HG03460 (cell line): ENCODE results near the gene AMER1.
A peak's percentile ranks its signal among the peaks of the same experiment; 100 is the strongest.
"Not testable (repeated sequence)": the region's sequence is repeated elsewhere in the genome, so short reads cannot be mapped to it uniquely, and the experiment has no call there.

Experiments used
- ATAC-seq: cut with Tn5 transposase; IDR thresholded peaks from one replicate; pipeline ENCODE4 v1.9.1; 2021; ENCODE audit not compliant: unreplicated experiment

AMER1 gene

DNA sequence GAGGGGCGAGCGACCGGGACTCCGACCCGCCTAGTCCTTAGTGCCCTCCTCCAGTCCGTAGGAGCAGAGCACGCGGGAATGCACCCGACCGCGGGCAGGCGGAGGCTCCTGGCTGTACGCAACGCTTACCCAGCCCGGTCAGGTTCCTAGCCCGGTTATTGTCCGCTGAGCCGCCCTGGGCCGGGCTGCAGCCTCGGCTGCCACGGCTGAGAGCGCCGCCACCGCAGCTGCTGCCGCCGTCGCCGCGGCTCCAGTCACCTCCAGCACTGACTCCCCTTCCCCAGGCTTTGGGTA, at the start of gene AMER1:
Gene AMER1, minus strand, starts transcription at position 268 of the 294 bp plus-strand sequence. CDS start 12,422 bp downstream, outside the sequence.
- ATAC-seq: peak; percentile 41

DNA sequence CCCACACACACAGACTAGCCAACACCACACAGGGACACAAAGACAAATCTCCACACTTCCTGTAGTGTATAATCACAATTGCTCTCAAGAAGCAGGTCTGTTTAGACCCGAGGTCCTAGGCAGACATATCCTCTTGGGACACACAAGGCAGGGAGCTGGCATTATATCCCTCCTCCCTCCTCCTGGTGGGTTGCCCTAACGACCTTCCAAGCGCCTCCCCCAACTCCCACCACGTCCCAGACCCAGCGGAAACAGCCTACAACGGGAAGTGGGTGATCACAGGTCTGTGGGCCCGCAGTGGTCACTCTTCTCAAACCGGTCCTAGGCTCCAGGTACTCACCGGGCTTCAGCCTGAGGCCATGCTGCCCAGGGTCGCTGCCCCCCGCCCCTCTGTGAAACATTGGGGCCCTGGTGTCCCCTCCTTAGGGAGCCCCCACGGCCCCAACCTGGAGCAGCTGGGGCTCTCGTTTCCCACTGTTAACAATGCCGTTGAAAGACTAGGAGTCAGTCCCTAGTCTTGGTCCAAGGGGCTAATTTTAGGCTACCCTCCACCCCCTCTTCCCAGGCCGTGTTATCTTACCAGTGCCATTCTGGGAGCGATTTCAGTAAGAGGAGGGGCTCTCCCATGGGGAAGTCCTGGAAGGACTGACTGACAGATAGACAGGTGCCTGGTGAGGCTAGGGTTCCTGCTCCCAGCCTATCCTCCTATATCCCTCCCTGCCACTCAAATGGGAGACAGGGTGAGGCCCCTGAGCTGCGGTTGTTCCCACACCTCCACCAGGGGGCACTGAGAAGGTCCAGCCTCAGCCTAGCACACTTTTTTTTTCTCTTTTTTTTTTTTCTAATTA, 24.8 kb upstream of the AMER1 start, which contains the start of gene ASB12:
Gene ASB12, minus strand, starts transcription at position 485 of the 848 bp plus-strand sequence. CDS start 4,957 bp downstream, outside the sequence.
- ATAC-seq: no peak

DNA sequence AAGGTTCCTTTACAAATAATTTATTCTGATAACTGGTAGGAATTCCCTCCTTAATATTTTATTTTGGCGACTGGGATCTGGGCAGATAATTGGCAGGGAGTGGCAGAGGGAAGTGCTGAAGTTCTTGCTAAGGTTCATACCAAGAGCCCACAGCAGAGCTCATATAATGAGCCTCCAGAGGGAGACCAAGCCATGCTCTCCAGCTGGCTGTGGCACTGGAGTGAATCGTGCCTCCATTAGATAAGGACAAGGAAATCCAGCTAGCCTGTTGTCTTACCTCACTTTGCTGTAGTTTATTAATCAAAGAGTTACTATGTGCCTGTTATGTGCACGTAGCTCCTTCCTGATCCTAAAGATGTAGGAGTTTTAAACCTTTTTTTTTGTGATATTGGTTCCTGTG, 23.6 kb upstream of the AMER1 start:
- ATAC-seq: no peak

DNA sequence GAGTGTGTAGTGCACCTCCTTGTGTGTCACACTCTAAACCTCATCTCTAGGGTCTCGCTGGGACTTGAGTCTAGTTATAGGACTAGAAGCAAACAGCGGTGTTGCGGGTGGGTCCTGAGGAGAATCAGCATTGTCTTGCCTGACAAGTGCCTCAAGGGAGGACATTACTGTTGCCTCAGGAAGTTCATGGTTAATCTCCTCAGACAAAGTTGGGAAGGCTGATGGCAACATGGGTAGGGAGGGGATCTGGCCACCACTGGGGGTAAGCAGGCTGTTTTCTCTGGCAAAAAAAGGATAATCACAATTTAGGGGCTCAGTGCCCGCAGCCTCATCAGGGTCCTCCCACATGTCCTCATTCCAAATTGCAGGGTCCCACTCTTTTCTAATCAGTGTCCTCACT, 12.5 kb upstream of the AMER1 start:
- no peak for ATAC-seq

DNA sequence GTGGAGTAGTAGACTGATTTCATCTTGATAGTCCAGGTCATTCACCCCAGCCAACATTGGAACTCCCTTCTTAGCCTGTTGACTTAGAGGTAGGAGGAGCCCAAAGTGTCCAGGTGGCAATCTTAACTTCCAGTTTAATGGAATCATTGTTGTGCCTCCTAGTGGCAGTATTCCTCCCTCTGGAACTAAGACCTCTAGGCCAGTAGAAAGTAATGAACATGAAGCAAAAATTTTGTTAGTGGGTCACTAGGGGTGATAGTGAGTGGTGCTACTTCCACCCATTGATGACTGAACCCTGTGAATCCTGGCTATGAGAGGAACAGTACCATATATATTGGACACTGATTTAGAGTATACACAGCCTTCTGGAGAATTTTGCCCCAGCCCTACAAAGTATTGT, 8.5 kb upstream of the AMER1 start:
- ATAC-seq: not testable (repeated sequence)

DNA sequence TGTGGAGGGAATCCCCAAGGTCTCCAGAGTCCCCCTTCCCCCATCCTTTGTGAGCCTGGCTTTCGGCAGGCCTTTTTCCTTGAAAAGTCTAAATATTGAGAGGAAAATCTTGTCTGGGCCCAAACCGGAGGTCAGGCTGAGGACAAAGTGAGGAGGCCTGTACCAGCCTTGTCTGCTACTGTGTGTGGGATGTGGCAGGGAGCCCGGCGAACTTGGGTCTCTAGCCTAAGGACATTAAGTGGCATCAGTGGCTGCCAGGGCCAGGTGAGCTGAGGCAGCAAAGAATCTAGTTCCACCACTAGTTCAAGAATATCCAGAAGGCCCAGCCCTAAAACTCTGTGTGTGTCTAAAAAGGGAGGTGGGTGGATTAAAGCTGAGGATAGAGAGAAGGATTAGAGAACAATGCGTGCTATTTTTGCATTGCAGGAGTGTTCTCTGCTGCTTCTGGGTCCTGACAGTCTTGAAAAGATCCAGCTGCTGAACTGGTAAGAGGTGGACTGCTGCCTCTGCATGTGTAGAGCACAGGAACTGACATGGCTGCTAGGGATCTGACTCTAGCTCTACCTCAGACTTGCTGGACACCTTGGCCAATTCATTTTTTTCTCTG, 1.2 kb upstream of the AMER1 start:
- no peak for ATAC-seq

DNA sequence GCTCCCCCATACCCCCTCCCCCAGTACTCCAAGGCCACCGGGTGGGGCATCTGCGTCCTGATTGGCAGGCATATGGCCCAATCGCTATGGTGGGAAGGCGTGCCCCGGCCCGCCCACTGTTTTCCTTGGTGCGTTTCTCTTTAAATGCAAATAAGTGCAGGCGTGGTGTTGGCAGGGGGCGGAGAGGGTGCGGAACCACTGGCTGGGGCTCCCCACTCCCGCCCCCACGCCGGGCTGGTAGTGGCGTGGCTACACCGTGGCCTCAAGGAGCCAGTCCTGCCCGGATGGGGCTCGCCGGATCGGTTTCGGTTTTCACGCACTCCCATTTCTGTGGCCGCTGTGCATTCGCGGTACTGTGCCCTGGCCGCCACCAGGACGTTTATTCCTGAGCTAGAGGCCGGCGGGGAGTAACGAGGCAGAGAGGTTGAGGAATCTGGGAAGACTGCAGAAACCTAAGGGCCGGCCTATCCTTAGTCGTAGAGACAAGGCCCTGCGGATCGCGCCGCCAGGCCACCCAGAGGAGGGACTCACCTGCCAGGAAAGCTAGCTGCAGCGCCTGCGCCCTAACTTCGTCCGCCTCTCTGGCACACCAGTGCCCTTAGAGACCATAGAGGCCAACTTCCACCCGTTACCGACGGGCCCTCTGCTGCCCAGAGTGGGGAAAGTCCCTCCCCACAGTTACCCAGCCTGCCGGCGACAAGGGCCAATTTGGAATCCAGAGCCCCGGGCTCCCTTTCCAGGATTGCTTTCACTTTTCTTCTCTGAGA, 410 bp upstream of the AMER1 start:
- peak; percentile 82 for ATAC-seq

DNA sequence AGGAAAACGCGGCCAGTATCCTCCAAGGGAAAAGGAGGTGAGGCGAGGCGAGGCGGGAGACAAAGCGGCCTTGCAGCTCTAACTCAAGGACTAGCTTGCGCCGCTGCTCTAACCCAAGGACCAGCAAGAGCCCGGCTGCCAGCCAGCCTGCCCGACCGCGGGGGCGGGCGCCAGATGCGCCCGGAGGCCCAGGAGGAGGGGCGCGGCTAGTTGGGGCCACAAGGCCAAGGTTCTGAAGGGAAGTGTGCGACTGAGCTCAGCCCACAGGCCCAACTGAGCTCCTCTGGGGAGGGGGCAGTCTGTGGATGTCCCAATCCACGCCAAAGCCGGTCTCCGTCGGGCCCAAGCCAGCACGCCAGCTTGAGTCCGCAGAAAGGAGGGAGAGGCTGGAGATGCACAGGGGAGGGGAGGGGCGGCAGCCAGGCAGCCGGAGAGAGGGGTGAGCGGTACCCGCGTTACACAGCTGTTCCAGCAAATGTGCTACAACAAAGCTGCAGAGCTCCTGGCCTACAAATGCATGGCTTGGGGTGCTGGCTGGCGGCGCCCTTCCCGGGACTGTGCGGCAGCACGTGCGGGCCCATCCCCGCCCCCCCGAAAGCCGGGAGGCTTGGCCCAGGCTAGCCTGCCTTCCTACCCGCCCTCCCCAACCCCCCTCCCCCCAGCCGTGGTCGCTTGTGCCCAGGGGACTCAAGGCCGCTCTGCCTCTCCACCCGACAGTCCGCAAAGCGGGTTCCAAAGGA, 637 bp downstream of the AMER1 start:
- peak; percentile 12 for ATAC-seq

DNA sequence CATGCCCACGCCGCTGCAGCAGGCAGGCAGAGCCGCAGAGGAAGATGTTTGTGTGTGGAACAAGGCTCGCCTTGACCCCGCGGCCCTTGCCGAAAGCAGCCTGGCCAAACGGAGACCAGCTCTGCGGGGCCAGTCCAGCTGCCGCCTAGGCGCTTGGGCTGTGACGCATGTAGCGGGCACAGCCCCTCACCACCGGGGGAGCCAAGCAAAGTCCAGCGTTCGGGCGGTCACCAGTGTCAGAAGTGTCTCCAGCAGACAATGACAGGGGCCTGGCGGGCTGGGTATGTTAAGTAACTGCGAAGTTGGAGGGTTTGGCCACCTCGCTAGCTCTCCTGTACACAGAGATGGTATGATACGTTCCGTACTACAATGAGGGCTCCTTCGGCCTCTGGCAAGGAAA, 1.3 kb downstream of the AMER1 start:
- no peak for ATAC-seq

DNA sequence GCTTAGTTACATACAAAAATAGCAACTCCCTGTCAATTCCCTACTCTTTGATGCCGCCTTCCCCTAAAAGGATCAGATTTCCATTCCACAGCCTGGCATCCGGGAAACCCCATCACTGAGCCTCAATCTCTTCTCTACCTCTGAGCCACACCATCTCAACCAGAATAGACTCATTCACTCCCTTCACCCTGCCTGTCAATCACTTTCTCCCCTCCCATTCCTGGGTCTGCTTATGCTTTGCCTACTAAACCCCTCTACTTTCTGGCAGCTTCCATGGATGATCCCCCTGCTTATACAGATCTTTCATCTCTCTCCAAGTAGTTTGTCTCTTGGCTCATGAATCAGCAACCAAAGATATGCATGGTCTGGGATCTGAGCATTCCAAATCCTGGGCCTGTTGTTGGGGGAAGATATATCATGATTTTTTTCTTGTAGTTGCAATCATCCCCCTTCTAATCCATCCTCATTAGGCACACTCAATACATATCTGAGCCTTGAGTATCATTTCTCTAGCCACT, 2.6 kb downstream of the AMER1 start:
- no peak for ATAC-seq

DNA sequence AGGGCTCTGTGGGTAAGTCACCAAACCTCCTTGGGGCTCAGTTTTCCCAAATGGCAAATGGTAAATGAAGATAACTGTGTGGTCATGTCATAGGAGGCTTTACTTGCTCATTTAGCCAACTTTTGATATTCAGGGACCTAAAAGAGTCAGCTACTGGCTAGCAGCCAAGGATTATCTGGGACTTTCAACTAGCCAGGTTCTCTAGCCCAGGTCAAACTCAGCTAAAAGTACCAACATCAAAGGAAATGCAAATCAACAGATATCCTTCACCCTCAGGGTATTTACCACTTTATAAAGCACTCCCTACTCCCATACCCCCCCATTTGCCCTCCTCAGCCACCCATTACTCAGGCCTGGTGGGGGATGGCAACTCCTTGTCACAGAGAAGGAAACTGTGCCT, 7.5 kb downstream of the AMER1 start:
- no peak for ATAC-seq

DNA sequence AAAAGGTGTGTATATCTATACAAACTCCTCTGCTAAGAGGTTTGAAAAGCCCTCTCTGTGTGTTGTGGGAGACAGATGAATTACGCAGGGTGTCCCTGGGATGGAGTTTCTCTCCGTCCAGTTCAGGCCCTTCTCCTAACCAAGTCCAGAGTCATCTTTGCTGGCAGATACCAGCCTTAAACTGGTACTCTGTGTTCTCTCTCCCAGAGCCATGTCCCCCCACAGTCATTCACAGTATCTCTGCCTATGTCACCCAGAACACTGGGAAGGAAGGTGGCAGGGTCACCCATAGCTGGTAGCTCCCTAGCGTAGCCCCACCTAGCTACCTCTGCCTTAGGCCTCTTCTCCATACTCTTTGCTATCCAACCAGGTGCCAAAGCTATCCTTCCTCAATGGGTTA, 8.9 kb downstream of the AMER1 start:
- ATAC-seq: no peak

DNA sequence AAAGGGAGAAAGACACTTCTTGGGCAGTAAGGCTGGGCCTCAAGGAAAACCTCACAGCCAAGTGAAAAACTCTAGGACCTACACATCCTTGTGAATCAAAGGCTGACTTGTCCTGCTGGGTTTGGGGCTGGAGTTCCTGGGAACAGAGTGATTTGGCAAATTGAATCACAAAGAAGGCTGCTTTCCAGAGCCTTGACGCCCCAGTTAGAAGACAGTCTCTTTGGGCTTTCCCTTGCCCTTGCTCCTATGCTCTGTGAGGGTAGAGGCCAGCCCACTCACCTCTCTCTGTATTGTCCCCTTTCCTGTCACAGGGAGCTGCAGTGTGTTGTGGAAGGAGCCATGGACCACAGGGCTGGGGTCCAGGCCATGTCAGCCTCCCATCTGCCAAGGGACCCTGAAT, 9.6 kb downstream of the AMER1 start:
- ATAC-seq: no peak

DNA sequence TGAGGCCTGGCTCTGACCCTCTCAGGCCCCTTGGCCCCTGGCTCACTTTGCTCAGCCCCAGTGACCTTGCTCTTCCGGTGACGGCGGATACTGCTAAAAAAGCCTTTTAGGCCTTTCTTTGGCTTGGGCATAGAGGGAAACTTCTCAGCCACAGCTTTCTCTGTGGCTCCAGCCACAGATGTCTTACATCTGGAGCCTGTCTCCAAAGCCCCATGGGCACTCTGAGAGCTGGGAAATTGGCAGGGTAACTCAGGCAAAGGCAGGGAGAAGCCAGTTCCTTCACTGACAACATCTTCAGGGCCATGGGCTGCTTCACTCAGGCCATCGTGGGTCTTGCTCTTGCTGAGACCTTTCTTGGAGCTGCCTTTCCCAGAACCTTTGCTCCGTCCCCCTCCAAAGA, 12.8 kb downstream of the AMER1 start:
- no peak for ATAC-seq

DNA sequence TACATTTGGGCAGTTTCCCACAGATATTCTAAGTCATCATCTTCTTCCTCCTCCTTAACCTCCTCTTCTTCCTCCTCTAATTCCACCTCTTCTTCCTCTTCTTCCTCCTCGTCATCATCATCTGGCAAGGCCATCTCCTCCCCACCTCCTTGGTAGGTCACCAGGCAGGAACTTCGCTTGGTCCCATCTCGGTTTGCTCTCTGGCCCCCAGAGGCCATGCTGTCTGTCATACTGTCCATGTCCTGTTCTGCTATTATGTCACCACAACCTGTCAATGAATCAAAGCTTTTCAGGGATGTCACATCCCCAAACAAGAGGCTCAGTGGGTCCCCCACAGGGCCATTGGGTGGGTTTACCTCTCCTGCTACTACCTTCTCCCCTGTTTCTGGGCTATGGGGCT, 13.5 kb downstream of the AMER1 start:
- ATAC-seq: no peak

DNA sequence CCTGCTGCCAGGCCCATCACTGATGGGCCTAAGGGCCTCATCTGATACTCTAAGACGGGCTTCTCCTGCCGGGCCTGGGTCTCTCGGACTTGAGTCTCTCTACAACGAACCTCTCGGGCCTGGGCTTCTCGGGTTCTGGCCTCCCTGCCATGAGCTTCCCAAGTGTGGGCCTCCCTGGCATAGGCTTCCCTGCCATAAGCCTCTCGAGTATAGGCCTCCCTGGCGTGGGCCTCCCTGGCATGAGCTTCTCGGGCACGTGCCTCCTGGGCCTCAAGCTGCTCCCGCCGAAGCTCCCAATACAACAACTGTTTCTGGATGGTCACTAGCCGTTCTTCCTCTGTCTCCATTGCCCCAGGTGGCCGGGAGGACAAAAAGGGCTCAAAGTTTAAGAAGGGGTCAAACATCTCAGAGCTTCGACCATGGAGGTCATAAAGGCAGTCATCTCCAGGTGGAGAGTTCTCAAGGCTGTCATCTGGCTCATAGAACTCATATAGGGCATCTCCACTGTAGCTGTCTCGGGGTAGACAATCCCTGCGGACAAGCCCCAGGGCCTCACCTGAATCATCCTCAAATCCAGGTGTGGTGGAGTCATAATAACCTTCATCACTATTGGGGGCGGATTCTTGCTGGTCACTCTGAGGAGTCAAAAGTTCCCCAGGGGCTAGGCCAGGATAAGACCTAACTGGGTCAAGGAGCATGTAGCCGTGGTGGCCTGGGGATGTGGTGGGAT, 14.1 kb downstream of the AMER1 start:
- ATAC-seq: no peak

DNA sequence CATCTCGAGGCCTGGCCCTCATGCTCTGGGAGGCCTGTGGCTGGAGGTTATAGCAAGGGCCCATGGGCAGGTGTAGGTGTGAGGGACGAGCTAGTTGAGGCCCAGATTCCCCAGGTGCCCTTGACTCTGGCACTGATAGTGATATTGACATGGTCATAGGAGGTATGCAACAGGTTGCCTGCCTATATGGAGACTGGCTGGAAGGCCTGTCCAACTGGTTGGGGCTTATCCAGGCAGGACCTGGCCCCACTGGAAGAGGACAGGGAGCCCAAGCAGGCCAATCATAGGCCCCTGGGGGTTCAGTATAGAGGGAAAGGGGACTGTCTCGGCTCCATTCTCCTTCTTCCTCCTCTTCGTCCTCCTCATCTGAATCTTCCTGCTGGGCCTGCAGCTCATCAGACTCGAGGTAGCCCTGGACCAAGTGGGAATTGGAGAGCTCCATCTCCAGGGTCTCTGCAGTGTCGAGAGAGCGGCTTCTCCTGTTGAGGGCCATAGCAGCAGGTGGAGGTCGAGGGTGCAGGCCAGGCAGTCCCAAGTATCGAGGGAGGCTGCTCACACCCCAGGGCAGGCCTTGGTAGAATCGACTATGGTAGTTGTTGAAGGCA, 15.3 kb downstream of the AMER1 start:
- ATAC-seq: no peak

DNA sequence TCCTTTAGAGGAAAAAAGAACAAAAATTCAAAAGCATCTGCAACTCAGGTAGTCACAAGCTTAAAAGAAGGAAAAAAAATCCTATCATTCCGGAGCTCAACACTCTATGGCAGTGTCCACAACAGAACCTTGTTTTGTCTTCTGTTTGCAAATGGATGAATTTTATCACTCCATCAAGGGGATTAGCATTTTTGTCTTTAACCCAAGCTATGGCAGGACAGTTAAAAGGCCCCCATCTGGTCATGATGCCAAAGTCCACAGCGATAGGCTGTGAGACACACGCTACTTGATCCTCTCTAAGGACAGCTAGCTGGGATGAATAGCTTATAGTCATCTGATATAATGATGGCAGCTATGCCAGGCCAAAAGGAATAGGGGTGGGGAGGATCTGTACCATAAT, 16.6 kb downstream of the AMER1 start:
- no peak for ATAC-seq

DNA sequence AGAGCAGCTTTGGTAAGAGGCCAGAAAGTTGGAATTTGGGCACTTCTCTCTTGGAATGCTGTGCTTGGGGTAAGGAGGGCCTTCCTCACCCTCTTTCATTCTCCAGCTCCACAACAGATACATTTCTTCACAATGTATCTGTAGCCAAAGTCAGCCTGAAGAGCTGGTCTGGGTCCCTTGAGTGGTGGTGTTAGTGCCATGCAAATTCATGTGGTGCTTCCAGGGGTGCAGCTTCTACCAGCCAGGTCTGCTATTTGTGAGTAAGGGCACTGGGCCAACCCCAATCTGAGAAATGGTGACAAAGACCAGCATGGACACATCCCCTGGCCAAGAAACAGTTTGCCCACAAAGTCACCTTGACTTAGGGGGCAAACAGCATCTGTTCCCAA, 17.8 kb downstream of the AMER1 start:
- no peak for ATAC-seq
